GM18858 (cell line): ENCODE data around the gene PIGQ.
"Not testable (repeated sequence)": the region's sequence is repeated elsewhere in the genome, so short reads cannot be mapped to it uniquely, and the experiment has no call there.

Source experiments
- ATAC-seq: cut with Tn5 transposase; IDR thresholded peaks from one replicate; pipeline ENCODE4 v1.9.1; 2021; ENCODE audit not compliant: unreplicated experiment

PIGQ gene

GRCh38 chr16:583815-584591 is 14.2 kb downstream of the PIGQ start:
- ATAC-seq = no peak

- ATAC-seq = no peak
These were observed 15.6 kb downstream of the PIGQ start for GRCh38 chr16:585351-585750.

GRCh38 chr16:586047-586644 is 16.4 kb downstream of the PIGQ start:
- ATAC-seq = no peak

GRCh38 chr16:586645-587590 is 17.1 kb downstream of the PIGQ start:
- ATAC-seq = no peak

- ATAC-seq = peak; percentile 5
These were observed 18.8 kb downstream of the PIGQ start for GRCh38 chr16:588639-588888.

GRCh38 chr16:588889-589657 is 19.3 kb downstream of the PIGQ start:
- ATAC-seq = peak; percentile 61

GRCh38 chr16:589658-590187 is 20.0 kb downstream of the PIGQ start, which contains the start of gene RAB40C:
Gene RAB40C, plus strand, starts transcription at chr16:590066. Its CDS starts 226 bp downstream, at chr16:590292.
- ATAC-seq = peak; percentile 43

- ATAC-seq = no peak
These were observed 20.5 kb downstream of the PIGQ start for GRCh38 chr16:590188-590814.

- no peak for ATAC-seq
These were observed 21.0 kb downstream of the PIGQ start for GRCh38 chr16:590815-591200.

- no peak for ATAC-seq
These were observed 21.5 kb downstream of the PIGQ start for GRCh38 chr16:591231-591630.

- no peak for ATAC-seq
These were observed 22.2 kb downstream of the PIGQ start for GRCh38 chr16:591892-592517.

- ATAC-seq = no peak
These were observed 22.9 kb downstream of the PIGQ start for GRCh38 chr16:592518-593306.

GRCh38 chr16:593406-593805 is 23.6 kb downstream of the PIGQ start:
- ATAC-seq = no peak

- ATAC-seq = no peak
These were observed 24.0 kb downstream of the PIGQ start for GRCh38 chr16:593807-594206.

- no peak for ATAC-seq
These were observed 25.3 kb downstream of the PIGQ start for GRCh38 chr16:595094-595528.

- no peak for ATAC-seq
These were observed 26.4 kb downstream of the PIGQ start for GRCh38 chr16:595942-596735.

- ATAC-seq = no peak
These were observed 26.9 kb downstream of the PIGQ start for GRCh38 chr16:596736-597060.

- ATAC-seq = not testable (repeated sequence)
These were observed 27.9 kb downstream of the PIGQ start for GRCh38 chr16:597655-598054.
